Measurements from ENCODE around the gene CALML3. TPM values are rescaled to one million over a fixed set of nuclear protein-coding genes. Genes with fewer than 3 reads are reported as not detected.

The CALML3 gene
- total RNA-seq, 1 donor from 2014 or later: not detected

DNA sequence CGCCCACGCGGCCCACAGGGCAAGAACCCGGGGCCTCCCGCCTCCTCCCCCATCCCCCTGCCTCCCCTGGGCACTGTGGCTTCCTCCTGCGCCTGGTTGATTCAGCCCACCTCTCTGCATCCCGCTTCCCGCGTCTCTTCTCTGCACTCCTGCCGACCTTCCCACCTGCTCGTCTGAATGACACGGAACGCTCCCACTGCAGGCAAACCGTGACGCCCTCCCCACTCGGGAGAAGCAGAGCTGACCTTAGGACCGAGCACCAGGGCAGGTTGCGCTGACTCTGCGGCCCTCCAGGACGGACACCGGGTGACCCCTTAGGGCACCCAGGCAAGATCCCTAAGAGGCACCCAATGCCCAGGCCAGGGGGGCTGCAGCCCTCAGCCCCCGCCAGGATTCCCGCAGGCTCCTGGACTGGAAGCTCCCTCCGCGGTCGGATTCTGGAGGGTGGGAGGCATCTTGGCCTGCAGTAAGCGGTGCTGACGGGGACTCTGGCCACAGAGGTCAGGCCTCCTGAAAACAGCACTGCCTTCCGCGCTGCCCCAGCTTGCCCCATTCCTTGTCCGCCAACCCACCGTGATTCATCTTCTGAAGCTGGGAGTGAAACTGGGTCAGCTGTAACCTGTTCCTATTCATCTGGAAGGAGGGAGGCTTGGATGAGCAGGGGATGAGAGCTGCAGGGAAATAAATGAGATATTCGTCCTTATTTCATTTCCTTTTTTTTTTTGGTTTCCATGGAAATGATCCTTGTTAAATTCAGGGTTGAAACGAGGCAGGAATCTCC lies 990 bp downstream of the CALML3 start:
- H3K27ac Mint-ChIP-seq: no peak overlapping the region
- no peaks in the 10 kb centered on the region for H3K4me1 ChIP-seq

DNA sequence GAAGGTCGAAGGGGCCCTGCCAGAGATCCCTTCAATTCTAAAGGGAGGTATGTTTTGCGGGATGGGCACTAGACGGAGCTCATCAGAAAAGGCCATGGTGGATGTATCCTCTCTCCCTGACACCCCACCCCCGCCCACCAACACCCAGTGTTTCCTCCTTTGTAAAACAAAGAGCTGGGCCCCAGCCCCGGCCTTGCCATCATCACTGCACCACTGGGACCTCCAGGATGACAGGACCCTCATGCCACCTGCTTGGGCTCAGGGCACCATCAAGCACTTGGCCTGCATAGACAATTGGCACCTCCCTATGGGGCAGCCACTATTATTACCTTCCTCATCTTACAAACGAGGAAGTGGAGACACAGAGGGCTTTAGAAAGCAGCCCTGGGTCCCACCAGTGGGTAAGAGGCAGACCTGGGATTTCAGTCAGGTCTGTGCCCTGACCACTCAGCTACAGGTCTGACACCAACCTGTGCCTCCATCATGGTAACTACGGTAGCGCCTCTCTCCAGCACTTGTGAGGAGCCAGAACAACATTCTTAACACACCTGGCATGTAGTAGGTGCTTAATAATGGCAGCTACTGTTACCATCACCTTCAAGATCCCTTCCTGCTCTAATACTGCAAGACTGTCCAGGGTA lies 2.0 kb downstream of the CALML3 start:
- no peaks in the 10 kb centered on the region for H3K36me3 ChIP-seq
- H3K27ac ChIP-seq: no peak overlapping the region
- H3K36me3 Mint-ChIP-seq: no peaks in the 10 kb centered on the region
- H3K27ac Mint-ChIP-seq: peak overlapping the region; percentile 32
- H3K9ac ChIP-seq: no peak overlapping the region
- H3K4me3 Mint-ChIP-seq: no peak overlapping the region
- H3K4me1 ChIP-seq: no peaks in the 10 kb centered on the region
- no peak overlapping the region for H2AFZ ChIP-seq (replicated peaks)
- H3K4me2 ChIP-seq: no peak overlapping the region
- no peaks in the 10 kb centered on the region for H3K9me3 ChIP-seq (ENCODE audit: low read depth)
- TF ChIP-seq EZH2phosphoT487 (IDR thresholded peaks at IDR 0.05) (no peak), EZH2 (IDR thresholded peaks at IDR 0.05) (no peak)
- TF ChIP-seq, protein P1, sequence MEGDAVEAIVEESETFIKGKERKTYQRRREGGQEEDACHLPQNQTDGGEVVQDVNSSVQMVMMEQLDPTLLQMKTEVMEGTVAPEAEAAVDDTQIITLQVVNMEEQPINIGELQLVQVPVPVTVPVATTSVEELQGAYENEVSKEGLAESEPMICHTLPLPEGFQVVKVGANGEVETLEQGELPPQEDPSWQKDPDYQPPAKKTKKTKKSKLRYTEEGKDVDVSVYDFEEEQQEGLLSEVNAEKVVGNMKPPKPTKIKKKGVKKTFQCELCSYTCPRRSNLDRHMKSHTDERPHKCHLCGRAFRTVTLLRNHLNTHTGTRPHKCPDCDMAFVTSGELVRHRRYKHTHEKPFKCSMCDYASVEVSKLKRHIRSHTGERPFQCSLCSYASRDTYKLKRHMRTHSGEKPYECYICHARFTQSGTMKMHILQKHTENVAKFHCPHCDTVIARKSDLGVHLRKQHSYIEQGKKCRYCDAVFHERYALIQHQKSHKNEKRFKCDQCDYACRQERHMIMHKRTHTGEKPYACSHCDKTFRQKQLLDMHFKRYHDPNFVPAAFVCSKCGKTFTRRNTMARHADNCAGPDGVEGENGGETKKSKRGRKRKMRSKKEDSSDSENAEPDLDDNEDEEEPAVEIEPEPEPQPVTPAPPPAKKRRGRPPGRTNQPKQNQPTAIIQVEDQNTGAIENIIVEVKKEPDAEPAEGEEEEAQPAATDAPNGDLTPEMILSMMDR (IDR thresholded peaks at IDR 0.05): no peak
- H3K9me3 Mint-ChIP-seq: peaks cover 10% of the 10 kb centered on the region
- H3K4me3 ChIP-seq: no peak overlapping the region
- H3K27me3 ChIP-seq: no peaks in the 10 kb centered on the region
- H3F3A ChIP-seq (ENCODE audit: low read depth): no peaks in the 10 kb centered on the region
- H3K4me1 Mint-ChIP-seq: peaks cover 6% of the 10 kb centered on the region
- H4K20me1 ChIP-seq (ENCODE audit: low read depth): no peaks in the 10 kb centered on the region
- H3K27me3 Mint-ChIP-seq (ENCODE audit: insufficient read depth, low read depth): peaks cover 12% of the 10 kb centered on the region
- no peaks in the 10 kb centered on the region for H3K79me2 ChIP-seq (ENCODE audit: low read depth)
- no peak for DNase-seq (ENCODE audit: low spot score)

More for the DNA sequence above, 990 bp downstream of the CALML3 start:
- DNase-seq (ENCODE audit: low spot score): no peak
- Mint-ChIP-seq H3K27me3 (ENCODE audit: insufficient read depth, low read depth) (peaks cover 8% of the 10 kb centered on the region), H3K9me3 (peaks cover 5% of the 10 kb centered on the region), H3K36me3 (no peaks in the 10 kb centered on the region), H3K4me1 (peaks cover 4% of the 10 kb centered on the region), H3K4me3 (no peak overlapping the region)
- H3K4me3 ChIP-seq: no peak overlapping the region
- no peaks in the 10 kb centered on the region for H4K20me1 ChIP-seq (ENCODE audit: low read depth)
- H3K36me3 ChIP-seq: no peaks in the 10 kb centered on the region
- H3K9me3 ChIP-seq (ENCODE audit: low read depth): no peaks in the 10 kb centered on the region
- no peak overlapping the region for H3K4me2 ChIP-seq
- H3K27me3 ChIP-seq: no peaks in the 10 kb centered on the region
- H3K79me2 ChIP-seq (ENCODE audit: low read depth): no peaks in the 10 kb centered on the region
- no peak overlapping the region for H2AFZ ChIP-seq (replicated peaks)
- TF ChIP-seq, protein P1 (IDR thresholded peaks at IDR 0.05): no peak
- H3K9ac ChIP-seq: no peak overlapping the region
- no peaks in the 10 kb centered on the region for H3F3A ChIP-seq (ENCODE audit: low read depth)
- H3K27ac ChIP-seq: no peak overlapping the region

DNA sequence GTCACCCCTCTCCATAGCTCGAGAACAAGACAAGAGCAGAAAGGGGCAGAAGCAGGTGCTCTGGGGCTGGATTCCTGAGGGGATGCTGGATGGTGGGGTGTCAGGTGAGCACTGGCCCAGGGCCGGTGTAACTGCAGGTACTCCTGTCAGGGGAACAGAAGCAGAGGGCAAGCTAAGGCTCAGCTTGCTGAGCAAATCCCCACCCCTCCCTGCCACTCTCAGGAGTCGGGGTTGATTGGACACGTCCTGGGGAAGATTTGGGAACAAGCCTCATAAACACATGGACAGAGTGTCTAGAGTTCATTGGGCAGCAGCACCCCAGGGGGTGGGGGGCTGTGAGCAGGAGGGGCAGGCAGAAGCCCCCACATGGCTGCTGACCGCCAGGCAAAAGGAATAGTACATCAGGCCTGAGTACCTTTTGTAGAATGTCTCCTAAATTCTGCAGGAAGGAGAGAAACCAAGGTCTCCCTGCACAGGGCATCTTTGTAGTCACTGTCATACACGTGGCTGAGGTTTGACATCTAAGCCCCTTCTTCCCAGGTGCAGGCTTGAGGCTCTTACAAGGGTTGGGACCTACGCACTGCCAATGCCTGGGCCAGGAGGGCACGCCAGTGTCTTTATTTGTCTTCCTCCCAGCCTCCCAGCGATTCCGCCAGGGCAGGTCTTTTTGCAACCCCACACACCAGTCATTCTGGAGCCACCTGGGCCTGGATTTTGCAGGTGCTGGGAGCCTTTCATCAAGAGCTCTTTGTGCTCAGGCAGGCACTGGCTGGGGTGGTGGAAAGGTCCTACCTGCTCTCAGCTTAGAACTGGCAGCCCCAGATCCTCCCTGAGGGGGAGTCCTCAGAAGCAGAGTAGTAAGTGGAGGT lies 2.8 kb downstream of the CALML3 start:
- Histone ChIP-seq H4K20me1 (ENCODE audit: low read depth) (no peaks in the 10 kb centered on the region), H3K4me3 (no peak overlapping the region), H3K4me2 (no peak overlapping the region), H3F3A (ENCODE audit: low read depth) (no peaks in the 10 kb centered on the region), H3K27me3 (no peaks in the 10 kb centered on the region), H3K36me3 (no peaks in the 10 kb centered on the region), H3K27ac (no peak overlapping the region), H3K4me1 (no peaks in the 10 kb centered on the region), H3K9me3 (ENCODE audit: low read depth) (no peaks in the 10 kb centered on the region), H3K9ac (no peak overlapping the region), H2AFZ (replicated peaks) (no peak overlapping the region), H3K79me2 (ENCODE audit: low read depth) (no peaks in the 10 kb centered on the region)
- Mint-ChIP-seq H3K27me3 (ENCODE audit: insufficient read depth, low read depth) (peaks cover 12% of the 10 kb centered on the region), H3K9me3 (peaks cover 12% of the 10 kb centered on the region), H3K4me1 (peaks cover 6% of the 10 kb centered on the region), H3K36me3 (no peaks in the 10 kb centered on the region), H3K4me3 (no peak overlapping the region), H3K27ac (no peak overlapping the region)
- no peak for DNase-seq (ENCODE audit: low spot score)
- TF ChIP-seq, protein P1 (IDR thresholded peaks at IDR 0.05): no peak
- TF ChIP-seq EZH2phosphoT487 (IDR thresholded peaks at IDR 0.05): no peak
- TF ChIP-seq EZH2 (IDR thresholded peaks at IDR 0.05): no peak
